Muscle layer of colon (tissue), 2 donors: ENCODE data around the gene PCTP.
A peak's percentile ranks its signal among the peaks of the same experiment; 100 is the strongest.

Experiments
- H3K27ac ChIP-seq: one replicate; pipeline ENCODE4 v1.7.0; 2013; ENCODE audit warnings: low read depth, mild to moderate bottlenecking, low read length, moderate library complexity
- H3K27me3 ChIP-seq, 2 donors: one replicate each; pipeline ENCODE4 v1.7.0; 2013; ENCODE audit warnings: low read length in 2 of 2, mild to moderate bottlenecking in 2 of 2; ENCODE audit not compliant: insufficient read depth in 2 of 2, control insufficient read depth in 1 of 2
- H3K36me3 ChIP-seq: one replicate; pipeline ENCODE4 v1.7.0; 2013; ENCODE audit warnings: mild to moderate bottlenecking, low read length; ENCODE audit not compliant: insufficient read depth
- H3K4me1 ChIP-seq: one replicate; pipeline ENCODE4 v1.7.0; 2013; ENCODE audit warnings: mild to moderate bottlenecking, low read length; ENCODE audit not compliant: insufficient read depth
- H3K4me3 ChIP-seq, 2 donors: one replicate each; pipeline ENCODE4 v1.7.0; 2013; ENCODE audit warnings: low read length in 2 of 2, low read depth in 1 of 2, mild to moderate bottlenecking in 1 of 2, moderate library complexity in 1 of 2
- H3K9ac ChIP-seq: one replicate; pipeline ENCODE4 v1.7.0; 2013; ENCODE audit warnings: low read length
- H3K9me3 ChIP-seq: one replicate; pipeline ENCODE4 v1.7.0; 2013; ENCODE audit warnings: mild to moderate bottlenecking, low read length
- donor health status: abdominal sarcoma.
- donor health status: Adenocarcinoma of cecum.

Gene PCTP

DNA sequence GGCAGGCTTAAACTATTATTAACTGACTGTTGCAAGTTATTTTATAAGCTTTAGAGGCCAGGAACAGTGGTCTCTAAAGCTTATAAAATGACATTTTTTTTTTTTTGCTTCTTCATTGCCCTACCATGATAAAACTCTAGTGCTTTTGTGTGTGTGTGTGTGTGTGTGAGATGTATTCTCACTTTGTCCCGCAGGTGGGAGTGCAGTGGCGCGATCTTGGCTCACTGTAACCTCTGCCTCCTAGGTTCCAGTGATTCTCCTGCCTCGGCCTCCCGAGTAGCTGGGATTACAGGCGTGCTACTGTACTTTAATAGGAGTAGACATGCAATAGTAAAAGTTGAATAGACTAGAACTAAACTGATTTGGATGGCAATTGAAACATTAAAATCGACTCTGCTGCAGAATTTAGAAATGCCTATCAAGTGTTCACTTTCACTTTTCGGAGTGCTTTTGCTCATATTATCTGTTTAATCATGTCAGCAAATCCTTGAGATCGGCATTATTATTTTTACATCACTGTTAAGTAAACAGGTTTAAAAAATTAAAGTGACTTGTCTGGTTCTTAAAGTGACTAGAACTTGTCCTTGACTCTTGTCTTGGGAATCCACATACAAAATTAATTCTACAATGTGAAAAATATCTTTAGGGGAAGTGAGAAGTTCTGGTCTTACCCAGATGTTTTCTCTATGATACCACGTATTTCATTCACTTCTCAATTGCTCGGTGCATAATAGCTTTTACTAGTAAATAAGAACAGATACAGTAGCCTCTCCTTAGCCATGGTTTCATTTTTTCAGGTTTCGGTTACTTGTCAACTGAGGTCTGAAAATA is 8.4 kb upstream of the PCTP start:
- H3K9me3 ChIP-seq, result no peaks in the 10 kb centered on the region
- no peak overlapping the region for H3K4me3 ChIP-seq
- H3K4me1 ChIP-seq, result no peaks in the 10 kb centered on the region
- H3K27ac ChIP-seq, result no peak overlapping the region
- no peaks in the 10 kb centered on the region for H3K36me3 ChIP-seq
- no peak overlapping the region for H3K9ac ChIP-seq
- H3K27me3 ChIP-seq, result no peaks in the 10 kb centered on the region

GRCh38 chr17:55743103-55743679 is 7.7 kb upstream of the PCTP start:
- Histone ChIP-seq H3K4me3 (no peak overlapping the region), H3K9me3 (no peaks in the 10 kb centered on the region), H3K4me1 (no peaks in the 10 kb centered on the region), H3K9ac (no peak overlapping the region), H3K36me3 (no peaks in the 10 kb centered on the region), H3K27ac (no peak overlapping the region), H3K27me3 (no peaks in the 10 kb centered on the region)

GRCh38 chr17:55745258-55745657 is 5.6 kb upstream of the PCTP start:
- no peak overlapping the region for H3K9ac ChIP-seq
- H3K27ac ChIP-seq, result no peak overlapping the region
- H3K27me3 ChIP-seq, result no peaks in the 10 kb centered on the region
- no peaks in the 10 kb centered on the region for H3K4me1 ChIP-seq
- no peak overlapping the region for H3K4me3 ChIP-seq
- H3K9me3 ChIP-seq, result no peaks in the 10 kb centered on the region
- no peaks in the 10 kb centered on the region for H3K36me3 ChIP-seq

- Histone ChIP-seq H3K9me3 (no peaks in the 10 kb centered on the region), H3K9ac (no peak overlapping the region), H3K27me3 (no peaks in the 10 kb centered on the region), H3K36me3 (no peaks in the 10 kb centered on the region), H3K4me3 (no peak overlapping the region), H3K27ac (no peak overlapping the region), H3K4me1 (no peaks in the 10 kb centered on the region)
These were observed 4.4 kb upstream of the PCTP start for GRCh38 chr17:55746466-55746865.

DNA sequence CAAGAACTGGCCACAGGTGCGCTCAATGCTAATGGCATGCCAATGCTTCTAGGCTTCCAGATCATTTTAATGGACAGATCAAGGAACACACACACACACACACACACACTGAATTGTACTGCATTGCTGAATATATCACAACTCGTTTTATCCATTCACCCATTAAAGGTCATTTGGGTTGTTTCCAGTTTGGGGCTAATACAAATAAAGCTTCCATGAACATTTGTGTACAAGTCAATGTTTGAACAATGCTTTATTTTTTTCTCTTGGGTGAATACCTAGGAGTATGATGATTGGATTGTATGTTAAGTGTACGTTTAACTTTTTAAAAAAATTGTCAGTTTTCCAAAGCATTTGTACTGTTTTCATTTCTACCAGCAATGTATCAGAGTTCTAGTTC is 3.6 kb upstream of the PCTP start:
- no peak overlapping the region for H3K27ac ChIP-seq
- no peak overlapping the region for H3K4me3 ChIP-seq
- H3K27me3 ChIP-seq, result no peaks in the 10 kb centered on the region
- no peaks in the 10 kb centered on the region for H3K9me3 ChIP-seq
- H3K4me1 ChIP-seq, result peaks cover 7% of the 10 kb centered on the region
- no peak overlapping the region for H3K9ac ChIP-seq
- no peaks in the 10 kb centered on the region for H3K36me3 ChIP-seq

DNA sequence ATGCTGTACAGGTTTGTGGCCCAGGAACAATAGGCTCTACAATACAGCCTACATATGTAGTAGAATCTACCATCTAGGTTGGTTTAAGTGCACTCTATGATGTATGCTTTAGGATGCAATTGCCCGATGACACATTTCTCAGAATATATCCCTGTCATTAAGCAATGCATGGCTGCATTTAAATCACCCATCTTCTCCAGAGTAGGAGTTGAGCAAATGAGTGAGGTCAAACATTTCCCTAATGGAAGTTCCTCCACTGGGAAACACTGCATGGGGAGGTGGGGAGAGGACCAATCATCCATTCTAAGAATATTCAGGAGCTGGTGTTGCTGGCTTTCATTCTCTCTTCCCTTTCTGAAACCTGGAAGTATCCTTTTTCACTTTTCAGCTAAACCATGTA is 2.0 kb upstream of the PCTP start:
- no peaks in the 10 kb centered on the region for H3K9me3 ChIP-seq
- H3K27ac ChIP-seq, result no peak overlapping the region
- no peaks in the 10 kb centered on the region for H3K27me3 ChIP-seq
- no peak overlapping the region for H3K9ac ChIP-seq
- peaks cover 21% of the 10 kb centered on the region for H3K4me1 ChIP-seq
- H3K4me3 ChIP-seq, result no peak overlapping the region
- peaks cover 6% of the 10 kb centered on the region for H3K36me3 ChIP-seq

DNA sequence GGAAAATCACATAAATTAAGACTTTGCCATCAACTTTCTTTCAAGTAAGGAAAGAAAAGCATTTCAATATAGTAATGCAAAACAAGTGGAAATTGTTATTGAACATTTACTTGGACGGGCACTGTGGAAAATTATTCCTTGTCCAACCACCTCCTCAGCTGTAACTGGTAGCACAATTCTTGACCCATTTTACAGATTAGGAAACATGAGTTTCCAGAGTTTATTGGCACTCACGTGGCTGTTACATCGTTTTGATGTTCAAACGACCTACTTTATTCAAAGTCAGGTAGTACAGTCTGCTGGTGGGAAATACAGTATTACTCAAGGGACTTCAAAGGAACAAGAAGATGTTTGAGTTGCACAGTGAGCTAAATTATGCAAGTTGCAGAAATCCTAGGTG is 866 bp upstream of the PCTP start:
- H3K36me3 ChIP-seq, result peaks cover 12% of the 10 kb centered on the region
- H3K27ac ChIP-seq, result no peak overlapping the region
- no peaks in the 10 kb centered on the region for H3K27me3 ChIP-seq
- H3K9ac ChIP-seq, result no peak overlapping the region
- no peak overlapping the region for H3K4me3 ChIP-seq
- no peaks in the 10 kb centered on the region for H3K9me3 ChIP-seq
- peaks cover 21% of the 10 kb centered on the region for H3K4me1 ChIP-seq

- Histone ChIP-seq H3K9me3 (no peaks in the 10 kb centered on the region), H3K27ac (peak overlapping the region; percentile 79), H3K36me3 (peaks cover 12% of the 10 kb centered on the region), H3K4me3 (peak overlapping the region; percentile 84 to 85), H3K4me1 (peaks cover 21% of the 10 kb centered on the region), H3K27me3 (no peaks in the 10 kb centered on the region), H3K9ac (peak overlapping the region; percentile 39)
These were observed 934 bp downstream of the PCTP start for GRCh38 chr17:55751720-55752250.

- H3K27ac ChIP-seq, result no peak overlapping the region
- peaks cover 26% of the 10 kb centered on the region for H3K4me1 ChIP-seq
- H3K36me3 ChIP-seq, result peaks cover 12% of the 10 kb centered on the region
- no peaks in the 10 kb centered on the region for H3K27me3 ChIP-seq
- H3K4me3 ChIP-seq, result no peak overlapping the region
- H3K9me3 ChIP-seq, result no peaks in the 10 kb centered on the region
- no peak overlapping the region for H3K9ac ChIP-seq
These were observed 5.8 kb downstream of the PCTP start for GRCh38 chr17:55756689-55757088.

DNA sequence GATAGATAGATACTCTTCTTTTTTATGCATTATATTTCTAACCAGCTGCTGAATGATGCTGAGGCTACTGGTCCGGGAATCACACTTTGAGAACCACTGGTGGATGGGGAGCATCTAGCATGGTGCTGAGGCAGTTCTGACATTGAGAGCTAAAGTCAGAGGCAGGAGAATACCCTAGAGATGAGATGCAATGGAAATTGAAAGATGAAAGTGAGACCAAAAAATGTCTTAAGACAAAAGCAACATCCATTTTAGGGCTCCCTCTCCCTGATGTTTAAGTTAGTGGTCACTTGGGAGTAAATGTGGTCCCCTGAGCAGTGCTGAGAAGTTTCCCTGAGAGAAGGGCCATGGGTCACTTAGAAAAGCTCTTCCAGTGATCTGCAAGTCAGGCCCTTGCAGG is 6.8 kb downstream of the PCTP start:
- H3K27me3 ChIP-seq, result no peaks in the 10 kb centered on the region
- H3K9me3 ChIP-seq, result no peaks in the 10 kb centered on the region
- H3K36me3 ChIP-seq, result peaks cover 12% of the 10 kb centered on the region
- no peak overlapping the region for H3K4me3 ChIP-seq
- no peak overlapping the region for H3K27ac ChIP-seq
- peaks cover 16% of the 10 kb centered on the region for H3K4me1 ChIP-seq
- no peak overlapping the region for H3K9ac ChIP-seq

- no peaks in the 10 kb centered on the region for H3K9me3 ChIP-seq
- no peaks in the 10 kb centered on the region for H3K27me3 ChIP-seq
- H3K9ac ChIP-seq, result no peak overlapping the region
- no peak overlapping the region for H3K4me3 ChIP-seq
- H3K36me3 ChIP-seq, result peaks cover 12% of the 10 kb centered on the region
- peaks cover 11% of the 10 kb centered on the region for H3K4me1 ChIP-seq
- H3K27ac ChIP-seq, result no peak overlapping the region
These were observed 7.3 kb downstream of the PCTP start for GRCh38 chr17:55758171-55758570.
